ENCODE measurements around the gene PHOSPHO1.

GRCh38 chr17:49191409-49191916, 39.1 kb downstream of the PHOSPHO1 start:
- TF ChIP-seq CTCF (tag by site-specific recombination; IDR thresholded peaks at IDR 0.05) (no peak), ZNF501 (tag by site-specific recombination; IDR thresholded peaks at IDR 0.05) (no peak)

Measured in HEK293 (cell line).